Kidney epithelial cell (primary cell): ENCODE data around the gene ASIC5. TPM values are rescaled to one million over a fixed set of nuclear protein-coding genes. Genes with fewer than 3 reads are reported as not detected.

ENCODE experiments used
- DNase-seq: peaks from one replicate; pipeline ENCODE4 v3.0.0-alpha.2; 2010; ENCODE audit warnings: low read depth
- H3K27me3 ChIP-seq: 2 replicates; pipeline ENCODE4 v1.6.0; 2011; ENCODE audit warnings: low read length; ENCODE audit not compliant: control insufficient read depth, insufficient read depth
- H3K36me3 ChIP-seq: 2 replicates; pipeline ENCODE4 v1.5.1; 2011; ENCODE audit warnings: low read length; ENCODE audit not compliant: control insufficient read depth, insufficient read depth
- H3K4me3 ChIP-seq: 2 replicates; pipeline ENCODE4 v1.5.1; 2011; ENCODE audit warnings: low read depth, mild to moderate bottlenecking, control low read depth, low read length
- total RNA-seq: library from RNA; depleted of rRNA; stranded (reverse); fragments of >200 nt; gene quantifications from 2 replicates; pipeline ENCODE4 v1.2.3, GENCODE V29; 2015
- TF ChIP-seq, protein P1 (sequence below): IDR thresholded peaks from 2 replicates; pipeline ENCODE4 v1.5.1; 2011; ENCODE audit warnings: mild to moderate bottlenecking, moderate library complexity, low read length, control low read depth, inconsistent platforms; ENCODE audit not compliant: insufficient read depth, poor library complexity, severe bottlenecking

ASIC5 gene
- total RNA-seq, 1 donor from 2014 or later, result not detected

- Histone ChIP-seq H3K27me3 (no peaks in the 10 kb centered on the region), H3K36me3 (no peaks in the 10 kb centered on the region), H3K4me3 (no peak overlapping the region)
- no peak for DNase-seq
- TF ChIP-seq, protein P1, sequence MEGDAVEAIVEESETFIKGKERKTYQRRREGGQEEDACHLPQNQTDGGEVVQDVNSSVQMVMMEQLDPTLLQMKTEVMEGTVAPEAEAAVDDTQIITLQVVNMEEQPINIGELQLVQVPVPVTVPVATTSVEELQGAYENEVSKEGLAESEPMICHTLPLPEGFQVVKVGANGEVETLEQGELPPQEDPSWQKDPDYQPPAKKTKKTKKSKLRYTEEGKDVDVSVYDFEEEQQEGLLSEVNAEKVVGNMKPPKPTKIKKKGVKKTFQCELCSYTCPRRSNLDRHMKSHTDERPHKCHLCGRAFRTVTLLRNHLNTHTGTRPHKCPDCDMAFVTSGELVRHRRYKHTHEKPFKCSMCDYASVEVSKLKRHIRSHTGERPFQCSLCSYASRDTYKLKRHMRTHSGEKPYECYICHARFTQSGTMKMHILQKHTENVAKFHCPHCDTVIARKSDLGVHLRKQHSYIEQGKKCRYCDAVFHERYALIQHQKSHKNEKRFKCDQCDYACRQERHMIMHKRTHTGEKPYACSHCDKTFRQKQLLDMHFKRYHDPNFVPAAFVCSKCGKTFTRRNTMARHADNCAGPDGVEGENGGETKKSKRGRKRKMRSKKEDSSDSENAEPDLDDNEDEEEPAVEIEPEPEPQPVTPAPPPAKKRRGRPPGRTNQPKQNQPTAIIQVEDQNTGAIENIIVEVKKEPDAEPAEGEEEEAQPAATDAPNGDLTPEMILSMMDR, result no peak
Measured at GRCh38 chr4:155891058-155891457, 25.0 kb upstream of the ASIC5 start.

DNA sequence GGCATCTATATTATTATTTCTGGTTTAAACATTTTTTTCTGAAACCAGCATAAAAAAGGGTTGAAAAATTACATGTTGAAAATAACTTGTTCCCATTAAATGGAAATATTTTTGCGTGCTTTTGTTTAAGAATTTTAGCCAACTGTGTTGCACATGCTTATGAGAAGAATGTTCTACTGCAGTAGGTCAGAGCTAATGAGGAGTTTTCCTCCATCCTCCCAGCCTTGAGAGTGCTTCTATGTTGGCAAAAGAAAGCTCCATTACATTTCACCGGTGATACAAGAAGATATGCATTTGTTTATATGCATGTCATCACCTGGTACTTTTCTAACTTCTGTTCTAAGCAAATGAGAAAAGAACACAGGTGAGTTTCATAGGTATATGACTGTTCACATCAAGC lies 23.9 kb upstream of the ASIC5 start:
- Histone ChIP-seq H3K27me3 (no peaks in the 10 kb centered on the region), H3K4me3 (no peak overlapping the region), H3K36me3 (no peaks in the 10 kb centered on the region)
- no peak for DNase-seq
- TF ChIP-seq, protein P1, result no peak

DNA sequence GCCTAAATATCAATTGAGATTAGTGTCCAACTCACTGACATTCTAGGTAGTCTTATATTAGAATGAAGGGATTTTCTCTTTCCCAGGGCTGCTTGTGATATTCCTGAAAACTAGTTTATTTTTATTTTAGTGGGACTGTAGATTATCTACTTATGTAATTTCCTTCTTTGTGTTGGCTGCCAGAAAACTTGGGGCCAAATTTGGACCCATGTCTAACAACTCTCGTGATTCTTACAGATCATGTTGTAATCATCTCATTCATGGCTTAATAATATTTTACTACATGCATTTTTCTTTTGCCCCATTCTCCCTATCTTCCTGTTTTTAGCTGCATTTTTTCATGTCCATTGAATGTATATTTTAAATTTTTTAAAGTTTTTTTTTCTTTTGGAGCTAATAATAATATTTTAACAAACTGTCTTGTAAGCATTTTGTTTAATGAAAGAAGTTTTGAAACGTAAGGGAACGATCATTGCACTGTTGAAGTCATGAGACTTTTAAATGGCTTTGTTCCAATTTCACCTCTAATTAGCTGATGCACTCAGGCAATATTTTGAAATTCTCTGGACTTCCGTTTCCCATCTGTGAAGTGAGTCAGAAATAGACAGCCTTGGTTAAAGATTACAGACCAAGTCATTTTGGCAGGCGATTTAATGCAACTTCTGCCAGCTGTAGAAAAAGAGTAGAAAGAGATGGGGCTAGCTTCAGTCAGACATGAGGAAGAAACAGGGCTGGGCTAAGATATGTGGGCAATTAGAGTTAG lies 23.1 kb upstream of the ASIC5 start:
- no peak overlapping the region for H3K4me3 ChIP-seq
- no peaks in the 10 kb centered on the region for H3K27me3 ChIP-seq
- TF ChIP-seq, protein P1, result no peak
- no peaks in the 10 kb centered on the region for H3K36me3 ChIP-seq
- peak; percentile 85 for DNase-seq

DNA sequence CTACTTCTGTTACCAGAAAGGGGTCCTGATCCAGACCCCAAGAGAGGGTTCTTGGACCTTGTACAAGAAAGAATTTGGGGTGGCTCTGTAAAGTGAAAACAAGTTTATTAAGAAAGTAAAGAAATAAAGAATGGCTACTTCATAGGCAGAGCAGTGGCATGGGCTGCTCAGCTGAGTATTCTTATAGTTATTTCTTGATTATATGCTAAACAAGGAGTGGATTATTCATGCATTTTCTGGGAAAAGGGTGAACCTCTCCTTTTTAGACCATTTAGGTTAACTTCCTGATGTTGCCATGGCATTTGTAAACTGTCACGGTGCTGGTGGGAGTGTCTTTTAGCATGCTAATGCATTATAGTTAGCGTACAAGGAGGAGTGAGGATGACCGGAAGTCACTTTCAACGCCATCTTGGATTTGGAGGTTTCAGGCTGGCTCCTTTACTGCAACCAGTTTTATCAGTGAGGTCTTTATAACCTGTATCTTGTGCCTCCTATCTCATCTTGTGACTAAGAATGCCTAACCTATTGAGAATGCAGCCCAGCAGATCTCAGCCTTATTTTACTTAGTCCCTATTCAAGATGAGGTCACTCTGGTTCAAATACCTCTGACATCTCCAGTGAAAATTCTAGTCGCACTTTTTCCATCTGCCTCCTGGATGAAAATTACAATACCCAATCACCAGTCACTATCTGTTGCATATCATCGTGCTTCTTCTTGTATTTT lies 21.9 kb upstream of the ASIC5 start:
- no peak for DNase-seq
- no peaks in the 10 kb centered on the region for H3K36me3 ChIP-seq
- H3K27me3 ChIP-seq, result no peaks in the 10 kb centered on the region
- no peak overlapping the region for H3K4me3 ChIP-seq
- TF ChIP-seq, protein P1, result no peak

- no peak overlapping the region for H3K4me3 ChIP-seq
- DNase-seq, result no peak
- TF ChIP-seq, protein P1, result no peak
- H3K36me3 ChIP-seq, result no peaks in the 10 kb centered on the region
- no peaks in the 10 kb centered on the region for H3K27me3 ChIP-seq
Measured at GRCh38 chr4:155887045-155887444, 21.0 kb upstream of the ASIC5 start.

DNA sequence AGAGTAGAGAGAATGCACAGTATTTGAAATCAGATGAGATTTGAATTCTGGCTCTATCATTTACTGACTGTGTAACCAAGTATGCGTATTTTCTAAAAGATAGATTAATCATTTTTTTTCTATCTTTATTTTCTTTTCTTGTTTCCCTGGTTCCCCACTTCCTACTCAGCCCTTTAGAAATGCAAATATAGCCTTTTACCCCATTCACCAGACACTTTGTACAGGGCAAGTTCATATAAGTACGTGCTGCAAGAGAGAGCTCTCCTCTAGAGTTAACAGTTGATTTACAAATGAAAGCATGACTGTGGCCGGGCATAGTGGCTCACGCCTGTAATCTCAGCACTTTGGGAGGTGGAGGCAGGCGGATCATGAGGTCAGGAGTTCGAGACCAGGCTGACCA lies 19.6 kb upstream of the ASIC5 start:
- TF ChIP-seq, protein P1, result no peak
- no peak overlapping the region for H3K4me3 ChIP-seq
- H3K27me3 ChIP-seq, result no peaks in the 10 kb centered on the region
- H3K36me3 ChIP-seq, result no peaks in the 10 kb centered on the region
- no peak for DNase-seq
